ENCODE results near the gene FOXL3.

GRCh38 chr7:336810-337566, 47.0 kb downstream of the FOXL3 start:
- TF ChIP-seq CTCF (IDR thresholded peaks at IDR 0.05) (no peak), EP300 (IDR thresholded peaks at IDR 0.05) (no peak), POLR2A (IDR thresholded peaks at IDR 0.05; ENCODE audit: low read depth) (no peak), POLR2AphosphoS5 (IDR thresholded peaks at IDR 0.05) (no peak)
